K562 (cell line): ENCODE data around the gene TMEM87B. TPM values are rescaled to one million over a fixed set of nuclear protein-coding genes. Genes with fewer than 3 reads are reported as not detected.

Experiments
- ATAC-seq: fragments of 200-7000 bp; cut with Tn5 transposase; 3 replicates; pipeline ENCODE4 v1.9.1; 2020; ENCODE audit warnings: moderate library complexity
- BruUV-seq: library from RNA; stranded (reverse); fragments of 400-500 nt; replicated peaks from 2 replicates; lab custom pipeline; 2021; lab: Mats Ljungman, UMichigan
- CTCF ChIA-PET: fragments of 300-600 bp; formaldehyde crosslinking; extraction: SDS; loops from one replicate; lab custom pipeline; 2021; ENCODE audit warnings: low intra/inter-chr PET ratio; lab: Yijun Ruan, JAX
- POLR2A ChIA-PET: fragments of 300-600, 350-650 bp; sonication (Branson Sonifier 250); formaldehyde crosslinking; extraction: SDS; loops from one replicate; lab custom pipeline; 2021; ENCODE audit warnings: antibody characterized with exemption, inconsistent platforms; lab: Yijun Ruan, JAX
- DNase-seq, 4 experiments: peaks; one replicate each; pipeline versions ENCODE4 v3.0.0 to v3.0.0-alpha.2; 2011 to 2018; ENCODE audit warnings: low spot score in 3 of 4, mixed read lengths in 3 of 4; ENCODE audit errors: extremely low read depth in 1 of 4
- FAIRE-seq: peaks from 2 replicates; lab custom pipeline; 2011; peaks lifted over from hg19 to GRCh38; lab: Jason Lieb, UNC
- H2AFZ ChIP-seq: 2 replicates; pipeline ENCODE4 v1.6.0; 2011; ENCODE audit warnings: low read depth, low read length, control low read depth, inconsistent platforms
- H3K27ac ChIP-seq: fragments of 200-600 bp; 3 replicates; pipeline ENCODE4 v1.8.0; 2011; ENCODE audit warnings: low read depth, mild to moderate bottlenecking, control low read depth, inconsistent platforms, low read length, moderate library complexity, mixed read lengths; ENCODE audit errors: extremely low read depth
- H3K27me3 ChIP-seq, 2 experiments: fragments of 300-600 bp in 1 of 2; 2 replicates in 1 of 2; 3 replicates in 1 of 2; pipeline versions ENCODE4 v1.6.0 to v1.8.0; 2011; ENCODE audit warnings: inconsistent platforms in 2 of 2, low read length in 2 of 2, mild to moderate bottlenecking in 1 of 2, mixed read lengths in 1 of 2, moderate library complexity in 1 of 2; ENCODE audit not compliant: control insufficient read depth in 2 of 2, insufficient read depth in 2 of 2
- H3K36me3 ChIP-seq: fragments of 300-600 bp; 3 replicates; pipeline ENCODE4 v1.8.0; 2011; ENCODE audit warnings: mild to moderate bottlenecking, low read length, inconsistent platforms; ENCODE audit not compliant: control insufficient read depth, insufficient read depth
- H3K4me1 ChIP-seq, 2 experiments: fragments of 200-600 bp in 1 of 2; replicated peaks in 1 of 2; 2 replicates in 1 of 2; 3 replicates in 1 of 2; pipeline versions ENCODE4 v1.5.1 to v1.8.0; 2011; ENCODE audit warnings: inconsistent platforms in 2 of 2, low read length in 2 of 2, mild to moderate bottlenecking in 1 of 2, mixed read lengths in 1 of 2, moderate library complexity in 1 of 2; ENCODE audit not compliant: control insufficient read depth in 2 of 2, insufficient read depth in 2 of 2
- H3K4me2 ChIP-seq: 2 replicates; pipeline ENCODE4 v1.6.1; 2011; ENCODE audit warnings: low read length, control low read depth, inconsistent platforms, mixed read lengths; ENCODE audit not compliant: insufficient read depth
- H3K4me3 ChIP-seq: fragments of 200-600 bp; sonication (generic), shearing (Covaris generic); 2 replicates; pipeline ENCODE4 v1.5.1; 2016; ENCODE audit warnings: control low read depth, inconsistent platforms
- H3K79me2 ChIP-seq: fragments of 200-600 bp; 3 replicates; pipeline ENCODE4 v1.8.0; 2011; ENCODE audit warnings: low read length, inconsistent platforms; ENCODE audit not compliant: control insufficient read depth, insufficient read depth
- H3K9ac ChIP-seq, 2 experiments: 2 replicates each; pipeline versions ENCODE4 v1.6.0 to v1.6.1; 2011; ENCODE audit warnings: low read depth in 2 of 2, low read length in 2 of 2, control low read depth in 1 of 2, inconsistent platforms in 1 of 2, mild to moderate bottlenecking in 1 of 2, mixed read lengths in 1 of 2; ENCODE audit not compliant: insufficient read depth in 1 of 2
- H3K9me1 ChIP-seq: one replicate; pipeline ENCODE4 v1.6.0; 2011; ENCODE audit warnings: inconsistent platforms, mild to moderate bottlenecking, low read length, moderate library complexity; ENCODE audit not compliant: control insufficient read depth, insufficient read depth
- H3K9me3 ChIP-seq: replicated peaks from 2 replicates; pipeline ENCODE4 v1.5.1; 2011; ENCODE audit warnings: low read depth, low read length, inconsistent platforms; ENCODE audit not compliant: control insufficient read depth, insufficient read depth
- H4K20me1 ChIP-seq: replicated peaks from 2 replicates; pipeline ENCODE4 v1.6.1; 2011; ENCODE audit warnings: low read length, inconsistent platforms, mixed read lengths; ENCODE audit not compliant: control insufficient read depth, insufficient read depth
- HEY1 ChIP-seq: fragments of 250-450 bp; sonication (Bioruptor Pico); IDR thresholded peaks from 2 replicates; pipeline ENCODE4 v1.5.0; 2020; ENCODE audit warnings: mild to moderate bottlenecking, moderate library complexity, borderline replicate concordance
- MAFF ChIP-seq: IDR thresholded peaks from 2 replicates; pipeline ENCODE4 v1.6.1; 2012; ENCODE audit warnings: low read length, improper control_type of control experiment
- ZNF134 ChIP-seq: fragments of 250-450 bp; sonication (Bioruptor Pico); conservative IDR thresholded peaks from 2 replicates; pipeline ENCODE4 v1.4.0; 2020
- ZNF316 ChIP-seq: fragments of 450-650 bp; IDR thresholded peaks from 2 replicates; pipeline ENCODE4 v1.6.1; 2016
- ZNF668 ChIP-seq: fragments of 250-450 bp; sonication (Bioruptor Pico); IDR thresholded peaks from 2 replicates; pipeline ENCODE4 v1.8.0; 2022; ENCODE audit warnings: mild to moderate bottlenecking, inconsistent platforms
- ZNF764 ChIP-seq: fragments of 250-450 bp; sonication (Bioruptor Pico); IDR thresholded peaks from 2 replicates; pipeline ENCODE4 v1.4.0; 2020; ENCODE audit warnings: low read depth, mild to moderate bottlenecking, moderate library complexity
- WGBS: fragments of 100-300 bp; shearing (Covaris generic); methylation state at CpG from one replicate; pipeline ENCODE4 v1.1.6; 2016; ENCODE audit warnings: low coverage, mixed read lengths; ENCODE audit not compliant: insufficient coverage; ENCODE audit errors: missing lambda C conversion rate; 5-methylcytosine and 5-hydroxymethylcytosine counted together
- in situ Hi-C: fragments of 300-500 bp; cut with MboI; formaldehyde crosslinking; loops from 4 replicates; pipeline ENCODE4 v1.15.0; 2018; ENCODE audit warnings: inconsistent platforms, mixed read lengths
- intact Hi-C: fragments of 100-400 bp; cut with micrococcal nuclease; formaldehyde crosslinking; loops from 2 replicates; pipeline ENCODE4 v1.14.2; 2022
- polyA plus RNA-seq, 8 experiments: library from polyadenylated mRNA; depleted of rRNA in 4 of 8; stranded (reverse) in 5 of 8; unstranded in 3 of 8; fragments of >200 nt; fragmentation: Nextera tagmentation in 2 of 8; fragmentation: Illumina TruSeq in 1 of 8; extraction: Ambion mirVana in 2 of 8; extraction: Trizol in 1 of 8; gene quantifications; 2 replicates each; pipeline versions ENCODE4 v1.2.1 to v1.2.3, GENCODE V29; 2011 to 2014; ENCODE audit warnings: inconsistent platforms in 1 of 8, missing spikeins in 1 of 8
- total RNA-seq, 7 experiments: library from RNA; depleted of rRNA in 6 of 7; stranded (reverse); fragments of >200 nt in 6 of 7; fragmentation: Illumina TruSeq in 2 of 7; extraction: Trizol in 2 of 7; gene quantifications; 2 replicates each; pipeline versions ENCODE4 v1.2.1 to v1.2.3, GENCODE V29; 2011 to 2021; ENCODE audit warnings: low replicate concordance in 1 of 7
- TF ChIP-seq, protein P1 (sequence below): fragments of 250-450 bp; sonication (Bioruptor Pico); IDR thresholded peaks from 2 replicates; pipeline ENCODE4 v1.4.0; 2020; ENCODE audit warnings: mild to moderate bottlenecking

Gene TMEM87B
- total and polyA plus RNA-seq, 9 of the 15 experiments (the other 6 are each of a cell fraction or from before 2014, with no cell fraction given): 3.7 to 17.1 (median 11.0) TPM

DNA sequence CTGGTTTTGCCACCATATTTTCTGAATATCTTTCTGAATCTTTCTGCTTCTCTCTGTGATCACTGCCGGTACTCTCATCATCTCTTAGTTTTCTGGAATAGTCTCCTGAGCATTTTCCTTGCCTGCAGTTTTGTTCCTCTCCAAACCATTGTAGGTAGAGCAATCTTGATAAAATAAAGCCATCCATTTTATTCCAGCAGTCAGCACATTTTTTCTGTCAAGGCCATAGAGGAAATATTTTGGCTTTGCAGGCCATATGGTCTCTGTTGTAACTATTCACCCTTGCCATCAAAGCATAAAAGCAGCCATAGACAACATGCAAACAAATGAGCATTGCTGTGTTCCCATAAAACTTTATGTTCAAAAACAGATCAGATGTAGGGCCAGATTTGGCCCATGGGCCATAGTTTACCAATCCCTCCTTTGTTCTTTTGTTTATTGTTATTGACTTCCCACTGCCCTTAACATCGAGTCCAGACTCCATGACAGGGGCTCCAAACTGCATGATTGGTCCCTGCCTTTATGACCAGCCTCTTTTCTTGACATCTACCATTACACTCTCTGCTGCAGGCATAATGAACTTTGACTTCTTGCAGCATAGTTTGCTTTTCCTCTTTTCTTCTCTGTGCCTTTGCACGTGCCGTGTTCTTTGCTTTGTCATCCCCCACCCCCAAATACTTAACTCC lies 29.8 kb downstream of the TMEM87B start:
- Histone ChIP-seq H3K9ac (no peak overlapping the region), H3K27ac (no peak overlapping the region), H3K4me1 (no peaks in the 10 kb centered on the region), H3K4me3 (no peak overlapping the region), H3K79me2 (no peaks in the 10 kb centered on the region), H4K20me1 (no peaks in the 10 kb centered on the region), H3K27me3 (no peaks in the 10 kb centered on the region), H3K9me1 (no peaks in the 10 kb centered on the region), H3K36me3 (peaks cover 74% of the 10 kb centered on the region), H3K9me3 (no peaks in the 10 kb centered on the region), H3K4me2 (no peak overlapping the region), H2AFZ (no peak overlapping the region)
- no peak for DNase-seq
- TF ChIP-seq ZNF134 (CRISPR knock-in tag) (no peak), ZNF764 (CRISPR knock-in tag) (no peak), MAFF (0 out of 2 replicates have a peak, but pooled peaks have one; percentile 9), ZNF316 (peak; percentile 51), ZNF668 (CRISPR knock-in tag) (no peak), HEY1 (CRISPR knock-in tag) (no peak)
- TF ChIP-seq, protein P1, sequence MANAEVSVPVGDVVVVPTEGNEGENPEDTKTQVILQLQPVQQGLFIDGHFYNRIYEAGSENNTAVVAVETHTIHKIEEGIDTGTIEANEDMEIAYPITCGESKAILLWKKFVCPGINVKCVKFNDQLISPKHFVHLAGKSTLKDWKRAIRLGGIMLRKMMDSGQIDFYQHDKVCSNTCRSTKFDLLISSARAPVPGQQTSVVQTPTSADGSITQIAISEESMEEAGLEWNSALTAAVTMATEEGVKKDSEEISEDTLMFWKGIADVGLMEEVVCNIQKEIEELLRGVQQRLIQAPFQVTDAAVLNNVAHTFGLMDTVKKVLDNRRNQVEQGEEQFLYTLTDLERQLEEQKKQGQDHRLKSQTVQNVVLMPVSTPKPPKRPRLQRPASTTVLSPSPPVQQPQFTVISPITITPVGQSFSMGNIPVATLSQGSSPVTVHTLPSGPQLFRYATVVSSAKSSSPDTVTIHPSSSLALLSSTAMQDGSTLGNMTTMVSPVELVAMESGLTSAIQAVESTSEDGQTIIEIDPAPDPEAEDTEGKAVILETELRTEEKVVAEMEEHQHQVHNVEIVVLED (CRISPR knock-in tag): no peak
- no peak for FAIRE-seq
- no peak for ATAC-seq
- no TSS peak for BruUV-seq
- in situ Hi-C loops: no loop called here
- ChIA-PET CTCF (no interaction called here), POLR2A (interaction anchor here (0.7 kb wide), 1 partner anchor 23 kb away, joined by 3 read pairs; no protein-coding TSS in a partner anchor)
- intact Hi-C loops: no loop called here
- 46% methylated on average over 4 of the region's 4 CpGs for WGBS
